Measurements from ENCODE around the gene RARS1.

GRCh38 chr5:168568738-168569137 is 82.5 kb downstream of the RARS1 start:
- no peak for TF ChIP-seq CTCF (IDR thresholded peaks at IDR 0.05; ENCODE audit: low read depth, low read length)
- TF ChIP-seq EZH2phosphoT487 (IDR thresholded peaks at IDR 0.05; ENCODE audit: low read depth), result no peak

Data from OCI-LY3 (cell line).